SK-N-SH (cell line): ENCODE measurements around the gene ZMIZ1. TPM values are rescaled to one million over a fixed set of nuclear protein-coding genes. Genes with fewer than 3 reads are reported as not detected.

Experiments used
- CTCF ChIA-PET: fragments of 300-600, 350-600 bp; formaldehyde crosslinking; extraction: SDS; loops from one replicate; lab custom pipeline; 2021; lab: Yijun Ruan, JAX
- POLR2A ChIA-PET: fragments of 350-600 bp; sonication (Branson Sonifier 250); formaldehyde crosslinking; extraction: SDS; loops from one replicate; lab custom pipeline; 2020; ENCODE audit warnings: antibody characterized with exemption, inconsistent platforms; lab: Yijun Ruan, JAX
- DNase-seq: peaks from one replicate; pipeline ENCODE4 v3.0.0; 2012
- H2AFZ ChIP-seq: fragments of 200-600 bp; sonication (generic); 2 replicates; pipeline ENCODE4 v1.8.1; 2016; ENCODE audit warnings: antibody characterized with exemption, mild to moderate bottlenecking, low read depth
- H3F3A ChIP-seq: fragments of 200-600 bp; sonication (generic); replicated peaks from 2 replicates; pipeline ENCODE3; 2016; ENCODE audit warnings: antibody characterized with exemption, mild to moderate bottlenecking; ENCODE audit not compliant: insufficient read depth
- H3K27ac ChIP-seq, 2 experiments: fragments of 200-500 bp in 1 of 2; fragments of 200-600 bp in 1 of 2; sonication (Bioruptor generic) in 1 of 2; sonication (generic), shearing (Covaris generic) in 1 of 2; 2 replicates each; pipeline versions ENCODE4 v1.5.1 to v1.6.1; 2014 to 2016; ENCODE audit warnings: low read depth in 2 of 2, inconsistent platforms in 1 of 2, low read length in 1 of 2, mild to moderate bottlenecking in 1 of 2, mixed read lengths in 1 of 2
- H3K27me3 ChIP-seq: fragments of 200-600 bp; sonication (generic), shearing (Covaris generic); 2 replicates; pipeline ENCODE4 v1.6.1; 2016; ENCODE audit warnings: mixed run types; ENCODE audit not compliant: insufficient read depth
- H3K36me3 ChIP-seq, 2 experiments: fragments of 200-500 bp in 1 of 2; fragments of 200-600 bp in 1 of 2; sonication (Bioruptor generic) in 1 of 2; sonication (generic) in 1 of 2; replicated peaks in 1 of 2; 2 replicates each; pipeline versions ENCODE3 to v1.5.1; 2014 to 2016; ENCODE audit warnings: low read length in 1 of 2, mild to moderate bottlenecking in 1 of 2; ENCODE audit not compliant: insufficient read depth in 2 of 2, control insufficient read depth in 1 of 2
- H3K4me1 ChIP-seq, 2 experiments: fragments of 200-500 bp in 1 of 2; fragments of 200-600 bp in 1 of 2; sonication (Bioruptor generic) in 1 of 2; sonication (generic), shearing (Covaris generic) in 1 of 2; 2 replicates each; pipeline versions ENCODE4 v1.5.1 to v1.6.1; 2014 to 2016; ENCODE audit warnings: low read depth in 1 of 2, low read length in 1 of 2, mixed run types in 1 of 2; ENCODE audit not compliant: insufficient read depth in 2 of 2, control insufficient read depth in 1 of 2
- H3K4me2 ChIP-seq: fragments of 200-600 bp; sonication (generic), shearing (Covaris generic); 2 replicates; pipeline ENCODE4 v1.6.1; 2017; ENCODE audit warnings: mixed run types
- H3K4me3 ChIP-seq, 2 experiments: fragments of 200-500 bp in 1 of 2; fragments of 200-600 bp in 1 of 2; sonication (Bioruptor generic) in 1 of 2; sonication (generic), shearing (Covaris generic) in 1 of 2; 2 replicates each; pipeline versions ENCODE4 v1.5.1 to v1.8.1; 2014 to 2016; ENCODE audit warnings: low read depth in 2 of 2, inconsistent platforms in 1 of 2, low read length in 1 of 2, mild to moderate bottlenecking in 1 of 2, mixed read lengths in 1 of 2, moderate library complexity in 1 of 2
- H3K79me2 ChIP-seq: fragments of 200-600 bp; sonication (generic); 2 replicates; pipeline ENCODE4 v1.8.1; 2017; ENCODE audit warnings: mild to moderate bottlenecking; ENCODE audit not compliant: insufficient read depth
- H3K9ac ChIP-seq: fragments of 200-600 bp; sonication (generic); 2 replicates; pipeline ENCODE4 v1.6.1; 2017; ENCODE audit warnings: mixed run types
- H3K9me2 ChIP-seq: fragments of 200-600 bp; sonication (generic); 2 replicates; pipeline ENCODE4 v1.6.1; 2017; ENCODE audit warnings: mixed run types
- H3K9me3 ChIP-seq: fragments of 200-600 bp; sonication (generic); 2 replicates; pipeline ENCODE4 v1.6.1; 2017; ENCODE audit warnings: mixed run types, mild to moderate bottlenecking, moderate library complexity
- H4K20me1 ChIP-seq: fragments of 200-600 bp; sonication (generic); 2 replicates; pipeline ENCODE4 v1.6.1; 2017; ENCODE audit warnings: mild to moderate bottlenecking, mixed run types; ENCODE audit not compliant: insufficient read depth
- CHD2 ChIP-seq: fragments of 150-350 bp; IDR thresholded peaks from 2 replicates; pipeline ENCODE4 v1.6.1; 2018; ENCODE audit warnings: low read length; ENCODE audit not compliant: partially characterized antibody
- ELF1 ChIP-seq: IDR thresholded peaks from 2 replicates; pipeline ENCODE4 v1.4.0; 2012
- EP300 ChIP-seq, 2 experiments: IDR thresholded peaks; 2 replicates each; pipeline versions ENCODE4 v1.4.0 to v1.6.1; 2012; ENCODE audit warnings: borderline replicate concordance in 1 of 2, low read depth in 1 of 2, low read length in 1 of 2
- EZH2phosphoT487 ChIP-seq: fragments of 200-600 bp; sonication (generic); IDR thresholded peaks from 2 replicates; pipeline ENCODE4 v1.6.1; 2017; ENCODE audit warnings: low read depth, mixed run types, mild to moderate bottlenecking, antibody characterized with exemption, moderate library complexity, borderline replicate concordance
- FOSL2 ChIP-seq: IDR thresholded peaks from 2 replicates; pipeline ENCODE4 v1.4.0; 2012; ENCODE audit warnings: low read depth, mild to moderate bottlenecking, moderate library complexity, borderline replicate concordance
- FOXJ3 ChIP-seq: sonication (generic); formaldehyde crosslinking; IDR thresholded peaks from 2 replicates; pipeline ENCODE4 v1.5.1; 2020; ENCODE audit warnings: mild to moderate bottlenecking, missing genetic modification reagents
- FOXM1 ChIP-seq: IDR thresholded peaks from 2 replicates; pipeline ENCODE4 v1.4.0; 2012; ENCODE audit warnings: low read depth, mild to moderate bottlenecking
- RAD21 ChIP-seq: IDR thresholded peaks from 2 replicates; pipeline ENCODE4 v1.6.1; 2012; ENCODE audit warnings: mild to moderate bottlenecking, low read length
- RXRA ChIP-seq: IDR thresholded peaks from 2 replicates; pipeline ENCODE4 v1.4.0; 2012; ENCODE audit warnings: low read depth, mild to moderate bottlenecking, borderline replicate concordance
- SIN3A ChIP-seq: IDR thresholded peaks from 2 replicates; pipeline ENCODE4 v1.6.1; 2012; ENCODE audit warnings: low read depth, mild to moderate bottlenecking, low read length, moderate library complexity, borderline replicate concordance
- TCF12 ChIP-seq: IDR thresholded peaks from 2 replicates; pipeline ENCODE4 v1.4.0; 2012
- TEAD4 ChIP-seq: IDR thresholded peaks from 2 replicates; pipeline ENCODE4 v1.4.0; 2012; ENCODE audit warnings: mild to moderate bottlenecking, borderline replicate concordance; ENCODE audit not compliant: insufficient read depth
- WGBS: methylation state at CpG from one replicate; pipeline ENCODE4 v1.1.6; 2017; ENCODE audit warnings: low lambda C conversion rate; 5-methylcytosine and 5-hydroxymethylcytosine counted together
- polyA plus RNA-seq, 3 experiments: library from polyadenylated mRNA; depleted of rRNA; stranded (reverse); fragments of >200 nt; gene quantifications; 2 replicates each; pipeline ENCODE4 v1.2.3, GENCODE V29; 2012
- TF ChIP-seq, protein P1 (sequence below): fragments of 150-350 bp; IDR thresholded peaks from 2 replicates; pipeline ENCODE4 v1.6.1; 2016; ENCODE audit warnings: mild to moderate bottlenecking, low read depth, low read length
- TF ChIP-seq, protein P2 (sequence below): fragments of 150-350 bp; IDR thresholded peaks from 2 replicates; pipeline ENCODE4 v1.6.1; 2017; ENCODE audit warnings: antibody characterized with exemption, low read length, low read depth, borderline replicate concordance

The ZMIZ1 gene
- polyA plus RNA-seq, 1 of the 3 experiments (the other 2 are of a cell fraction), result 23.5 TPM

DNA sequence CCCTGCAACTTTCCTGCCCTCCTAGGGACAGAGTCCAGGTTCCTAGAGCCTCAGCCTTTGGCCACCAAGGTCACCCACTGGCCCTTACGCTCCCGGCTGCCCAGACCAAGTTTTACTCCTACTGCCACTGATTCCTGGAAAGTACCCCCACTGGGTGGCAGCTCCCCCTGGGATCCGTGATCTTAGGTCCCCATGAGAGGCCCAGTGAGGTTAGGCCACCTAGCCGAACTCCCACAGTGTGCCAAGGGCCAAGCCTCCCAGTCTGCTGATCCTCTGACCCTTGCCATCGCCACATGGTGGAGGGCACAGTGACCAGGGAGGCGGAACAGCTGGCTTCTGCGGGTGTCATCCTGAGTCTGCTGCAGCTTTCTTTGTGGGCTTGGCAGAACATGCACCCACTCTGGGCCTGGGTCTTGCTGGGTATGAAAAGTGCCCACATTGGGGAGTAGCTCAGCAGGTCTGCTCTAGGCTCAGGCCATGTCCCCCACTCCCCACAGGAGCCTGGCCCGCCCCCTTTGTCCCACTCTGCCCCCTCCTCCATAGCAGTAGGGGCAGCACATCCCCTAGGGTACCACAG lies 238.0 kb downstream of the ZMIZ1 start:
- Histone ChIP-seq H3K9me3 (no peaks in the 10 kb centered on the region), H3K79me2 (peaks cover 11% of the 10 kb centered on the region; the same call in 1 of the 2 replicates), H3K27ac (peak overlapping the region in 1 of 2 experiments; percentile 19; a peak in 1 of 4 replicates), H3K4me3 (no peak overlapping the region), H2AFZ (no peak overlapping the region), H3K9me2 (no peaks in the 10 kb centered on the region), H3F3A (no peaks in the 10 kb centered on the region), H3K27me3 (no peaks in the 10 kb centered on the region), H3K4me2 (no peak overlapping the region), H3K9ac (no peak overlapping the region), H3K36me3 (peaks cover 21 to 80% of the 10 kb centered on the region in 2 experiments), H3K4me1 (peaks cover 0 to 46% of the 10 kb centered on the region in 2 experiments; a peak in 1 of 4 replicates), H4K20me1 (0 out of 2 replicates have a peak, but pooled peaks cover 4% of the 10 kb centered on the region)
- no peak for TF ChIP-seq TCF12
- TF ChIP-seq FOXM1, result no peak
- TF ChIP-seq CHD2, result no peak
- TF ChIP-seq, protein P1, sequence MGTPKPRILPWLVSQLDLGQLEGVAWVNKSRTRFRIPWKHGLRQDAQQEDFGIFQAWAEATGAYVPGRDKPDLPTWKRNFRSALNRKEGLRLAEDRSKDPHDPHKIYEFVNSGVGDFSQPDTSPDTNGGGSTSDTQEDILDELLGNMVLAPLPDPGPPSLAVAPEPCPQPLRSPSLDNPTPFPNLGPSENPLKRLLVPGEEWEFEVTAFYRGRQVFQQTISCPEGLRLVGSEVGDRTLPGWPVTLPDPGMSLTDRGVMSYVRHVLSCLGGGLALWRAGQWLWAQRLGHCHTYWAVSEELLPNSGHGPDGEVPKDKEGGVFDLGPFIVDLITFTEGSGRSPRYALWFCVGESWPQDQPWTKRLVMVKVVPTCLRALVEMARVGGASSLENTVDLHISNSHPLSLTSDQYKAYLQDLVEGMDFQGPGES, result no peak
- no peak for TF ChIP-seq ELF1
- TF ChIP-seq TEAD4, result no peak
- TF ChIP-seq, protein P2, sequence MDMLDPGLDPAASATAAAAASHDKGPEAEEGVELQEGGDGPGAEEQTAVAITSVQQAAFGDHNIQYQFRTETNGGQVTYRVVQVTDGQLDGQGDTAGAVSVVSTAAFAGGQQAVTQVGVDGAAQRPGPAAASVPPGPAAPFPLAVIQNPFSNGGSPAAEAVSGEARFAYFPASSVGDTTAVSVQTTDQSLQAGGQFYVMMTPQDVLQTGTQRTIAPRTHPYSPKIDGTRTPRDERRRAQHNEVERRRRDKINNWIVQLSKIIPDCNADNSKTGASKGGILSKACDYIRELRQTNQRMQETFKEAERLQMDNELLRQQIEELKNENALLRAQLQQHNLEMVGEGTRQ, result no peak
- no peak for TF ChIP-seq RAD21
- no peak for TF ChIP-seq RXRA
- no peak for DNase-seq
- ChIA-PET CTCF (interaction anchor here (1.6 kb wide), 1 partner anchor 68 kb away, joined by 5 read pairs; no protein-coding TSS in a partner anchor), POLR2A (no interaction called here)
- 95% methylated on average over 5 of the region's 8 CpGs for WGBS

DNA sequence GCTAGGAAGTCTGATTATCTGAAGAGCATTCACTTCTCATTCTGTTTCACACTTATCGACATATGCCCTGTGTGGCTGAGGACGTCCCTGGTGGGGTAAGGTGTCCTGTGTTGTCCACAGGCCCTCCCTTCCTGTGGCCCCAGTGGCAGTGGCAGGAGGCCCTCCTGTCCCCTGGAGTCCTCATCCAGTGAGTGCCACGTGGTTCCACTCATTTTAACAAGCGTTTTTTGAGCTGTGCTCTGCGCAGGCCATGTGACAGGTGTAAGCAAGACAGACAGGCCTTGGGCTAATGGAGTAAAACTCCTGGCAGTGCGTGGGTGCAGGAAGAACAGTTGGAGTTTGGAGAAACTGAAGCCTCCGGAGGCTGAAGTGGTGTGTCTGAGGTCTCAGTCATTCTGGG lies 239.2 kb downstream of the ZMIZ1 start:
- Histone ChIP-seq H4K20me1 (0 out of 2 replicates have a peak, but pooled peaks cover 4% of the 10 kb centered on the region), H3K36me3 (peaks cover 24 to 85% of the 10 kb centered on the region in 2 experiments), H3K4me3 (no peak overlapping the region), H3K9ac (no peak overlapping the region), H3F3A (no peaks in the 10 kb centered on the region), H3K9me2 (no peaks in the 10 kb centered on the region), H3K27me3 (no peaks in the 10 kb centered on the region), H2AFZ (no peak overlapping the region), H3K9me3 (no peaks in the 10 kb centered on the region), H3K79me2 (peaks cover 4% of the 10 kb centered on the region; the same call in 1 of the 2 replicates), H3K4me1 (peaks cover 0 to 58% of the 10 kb centered on the region in 2 experiments; a peak in 1 of 4 replicates), H3K4me2 (no peak overlapping the region), H3K27ac (no peak overlapping the region; a peak in 1 of 4 replicates)
- WGBS, result 75% methylated on average over 7 of the region's 7 CpGs
- ChIA-PET CTCF (no interaction called here), POLR2A (no interaction called here)
- no peak for TF ChIP-seq FOXJ3
- TF ChIP-seq EZH2phosphoT487, result no peak
- no peak for TF ChIP-seq FOSL2
- no peak for TF ChIP-seq SIN3A
- TF ChIP-seq EP300 (IDR thresholded peaks at IDR 0.05; ENCODE audit: borderline replicate concordance in 1 of 2, low read depth in 1 of 2, low read length in 1 of 2), result no peak
- DNase-seq, result no peak
